Measurements from ENCODE around the gene KRTAP5-2.
"Not testable (repeated sequence)": the region's sequence is repeated elsewhere in the genome, so short reads cannot be mapped to it uniquely, and the experiment has no call there.

The KRTAP5-2 gene

DNA sequence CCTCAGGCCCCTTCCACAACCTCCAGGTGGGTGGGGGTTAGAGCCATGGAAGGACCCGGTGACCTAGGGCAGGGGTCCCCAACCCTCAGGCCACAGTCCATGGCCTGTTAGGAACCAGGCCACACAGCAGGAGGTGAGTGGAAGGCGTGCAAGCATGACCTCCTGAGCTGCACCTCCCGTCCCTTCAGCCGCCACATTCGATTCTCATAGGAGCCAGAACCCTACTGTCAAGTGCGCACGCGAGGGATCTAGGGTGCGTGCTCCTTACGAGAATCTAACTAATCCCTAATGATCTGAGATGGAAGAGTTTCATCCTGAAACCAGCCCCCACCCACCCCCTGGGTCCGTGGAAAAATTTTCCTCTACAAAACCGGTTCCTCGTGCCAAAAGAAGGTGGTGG lies 27.4 kb upstream of the KRTAP5-2 start:
- DNase-seq = no peak

DNA sequence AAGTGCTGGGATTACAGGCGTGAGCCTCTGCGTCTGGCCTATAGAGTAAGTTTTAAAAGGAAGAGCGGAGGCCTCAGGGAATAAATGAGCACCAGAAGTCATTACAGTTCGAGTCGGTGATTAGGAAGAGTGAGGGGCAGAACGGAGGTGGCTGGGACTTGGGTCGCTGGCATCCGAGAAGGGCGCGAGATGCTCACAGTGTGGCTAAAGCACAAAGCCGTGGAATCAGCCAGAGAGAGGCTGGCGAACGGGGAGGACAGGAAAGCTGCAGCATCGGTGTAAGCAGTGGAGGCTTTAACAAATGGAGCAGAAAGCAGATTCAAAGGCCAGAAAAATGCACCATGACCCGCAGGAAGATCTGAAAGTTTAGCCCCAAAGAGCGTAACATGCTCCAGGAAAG lies 26.5 kb upstream of the KRTAP5-2 start:
- no peak for DNase-seq

DNA sequence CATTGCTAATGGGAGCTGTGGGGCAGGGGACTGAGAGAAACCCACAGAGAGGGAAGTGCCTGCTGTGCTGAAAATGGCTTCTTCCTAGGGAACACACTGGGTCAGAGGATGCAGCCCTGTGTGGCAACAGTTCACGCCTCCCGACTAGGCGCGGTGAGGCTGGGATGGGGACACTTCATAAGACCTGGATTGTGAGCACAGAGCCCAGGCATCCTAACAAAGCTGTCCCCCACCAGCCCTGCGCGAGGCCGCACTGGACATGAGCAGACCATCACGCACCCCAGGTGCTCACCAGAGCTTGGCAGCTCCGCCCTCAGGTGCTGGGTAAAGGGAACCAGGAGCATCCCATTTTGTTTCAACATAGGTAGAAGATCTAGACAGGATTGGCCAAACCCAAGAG lies 25.6 kb upstream of the KRTAP5-2 start:
- DNase-seq = no peak

DNA sequence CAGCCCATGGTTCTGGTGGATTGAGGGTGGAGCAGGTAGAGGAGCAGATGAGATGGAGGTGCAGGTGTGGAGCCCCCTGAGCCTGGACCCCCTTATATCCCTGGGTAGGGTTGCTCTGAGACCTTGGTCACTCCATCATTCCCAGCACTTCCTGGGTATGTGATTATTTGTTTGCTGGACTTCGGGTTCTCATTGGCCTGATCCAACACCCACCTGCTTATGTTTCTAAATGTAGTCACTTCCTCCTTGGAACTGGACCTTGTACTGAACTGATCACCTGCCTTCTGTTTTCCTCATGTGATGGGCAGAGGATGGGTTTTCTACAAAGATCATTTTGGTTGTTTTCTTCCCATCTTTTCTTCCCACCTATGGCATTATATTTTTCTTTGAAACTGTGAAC lies 24.0 kb upstream of the KRTAP5-2 start, which contains the start of gene KRTAP5-4:
Gene KRTAP5-4 (minus strand): TSS at position 53 of the 400 bp plus-strand sequence. CDS start 45 bp downstream, at position 8.
- DNase-seq = no peak

DNA sequence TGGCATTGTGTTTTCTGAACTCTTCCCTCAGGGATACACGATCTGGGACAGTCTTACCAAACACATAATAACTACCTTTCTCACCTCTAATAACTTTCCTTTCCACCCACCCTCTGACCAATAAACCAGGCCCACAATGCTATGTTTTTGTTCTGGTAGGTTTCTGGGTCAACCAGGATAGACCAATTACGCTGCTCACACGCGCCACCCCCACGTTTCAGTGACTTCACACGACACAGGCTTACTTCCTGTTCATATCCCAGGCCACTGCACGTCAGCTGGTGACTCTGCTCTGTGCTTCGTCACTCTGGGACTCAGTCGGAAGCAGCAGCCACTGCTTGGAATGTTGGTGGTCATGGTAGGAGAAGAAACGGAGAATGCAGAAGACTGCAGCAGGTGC lies 21.4 kb upstream of the KRTAP5-2 start:
- peak; percentile 29 to 46 for DNase-seq

DNA sequence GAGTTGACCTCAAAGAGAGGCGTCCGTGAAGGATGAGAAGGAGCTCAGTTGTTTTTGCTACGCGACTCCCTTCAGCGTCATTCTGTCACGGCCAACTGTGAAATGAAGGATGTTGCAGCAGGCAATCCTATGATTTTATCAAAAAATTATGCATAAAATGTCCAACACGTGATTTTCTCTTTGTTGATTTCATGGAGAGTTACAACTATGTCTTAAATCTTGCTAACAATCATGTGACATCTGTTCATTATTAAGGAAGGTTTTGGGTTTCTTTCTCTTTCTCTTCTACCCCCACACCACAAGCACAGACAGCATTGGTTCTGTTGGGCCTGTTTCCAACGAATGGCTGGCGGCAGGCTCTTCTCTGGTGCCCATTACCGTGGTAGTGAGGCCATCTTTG lies 20.1 kb upstream of the KRTAP5-2 start:
- DNase-seq = no peak

DNA sequence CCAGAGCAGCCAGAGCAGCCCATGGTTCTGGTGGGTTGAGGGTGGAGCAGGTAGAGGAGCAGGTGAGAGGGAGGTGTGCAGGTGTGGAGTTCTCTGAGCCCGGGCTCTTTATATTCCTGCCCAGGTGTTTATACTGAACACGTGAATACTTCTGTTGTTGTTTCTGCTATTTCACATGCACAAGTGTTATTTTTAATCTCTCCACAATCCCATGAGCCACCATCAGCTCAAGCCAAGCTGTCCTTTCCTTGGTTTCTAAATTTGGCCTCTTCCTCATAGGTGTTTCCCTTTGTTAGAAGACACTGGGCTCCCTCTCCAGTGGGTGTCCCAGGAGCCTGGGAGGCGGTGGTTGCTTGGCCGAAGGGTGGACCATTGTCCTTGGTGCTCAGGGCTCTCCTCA lies 10.3 kb upstream of the KRTAP5-2 start, which contains the start of gene KRTAP5-3:
Gene KRTAP5-3 (minus strand): TSS at position 101 of the 400 bp plus-strand sequence. CDS start 78 bp downstream, at position 23.
- DNase-seq = no peak

DNA sequence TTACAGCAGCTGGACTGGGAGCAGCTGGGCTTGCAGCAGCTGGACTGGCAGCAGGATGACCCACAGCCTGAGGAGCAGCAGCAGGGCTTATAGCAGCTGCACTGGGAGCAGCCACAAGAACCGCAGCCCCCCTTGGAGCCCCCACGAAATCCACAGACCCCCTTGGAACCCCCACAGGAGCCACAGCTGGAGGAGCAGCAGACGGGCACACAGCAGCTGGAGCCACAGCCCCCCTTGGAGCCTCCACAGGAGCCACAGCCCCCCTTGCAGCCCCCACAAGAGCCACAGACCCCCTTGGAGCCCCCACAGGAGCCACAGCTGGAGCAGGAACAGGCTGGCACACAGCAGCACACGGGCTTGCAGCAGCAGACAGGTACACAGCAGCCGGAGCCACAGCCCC lies 9.8 kb upstream of the KRTAP5-2 start:
- DNase-seq = not testable (repeated sequence)

DNA sequence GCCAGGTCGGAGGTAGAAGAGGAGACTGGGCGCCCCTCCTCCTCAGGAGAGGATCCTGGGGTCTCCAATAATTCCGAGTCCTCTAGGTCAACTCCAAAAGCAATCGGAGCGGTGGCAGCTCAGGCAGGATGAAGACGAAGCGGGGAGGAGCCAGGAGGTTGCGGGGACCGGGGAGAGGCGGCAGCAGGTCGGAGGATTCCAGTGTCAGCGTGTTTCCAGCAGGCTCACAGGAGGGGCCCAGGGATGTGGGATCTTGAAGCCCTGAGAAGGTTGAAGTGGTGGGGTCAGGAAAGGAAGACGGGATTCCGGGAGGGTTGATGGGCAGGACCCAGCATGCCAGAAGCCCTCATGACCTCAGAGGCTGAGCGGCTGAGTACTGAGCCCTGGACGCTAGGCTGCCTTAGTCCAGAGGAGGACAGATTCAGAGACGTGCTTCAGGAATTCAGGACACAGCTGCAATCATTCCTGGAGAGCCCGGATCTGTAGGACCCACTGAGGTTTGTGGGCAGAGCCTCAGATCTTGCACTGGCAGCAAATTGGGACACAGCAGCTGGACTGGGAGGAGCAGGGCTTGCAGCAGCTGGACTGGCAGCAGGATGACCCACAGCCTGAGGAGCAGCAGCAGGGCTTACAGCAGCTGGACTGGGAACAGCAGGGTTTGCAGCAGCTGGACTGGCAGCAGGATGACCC lies 9.2 kb upstream of the KRTAP5-2 start:
- not testable (repeated sequence) for DNase-seq

DNA sequence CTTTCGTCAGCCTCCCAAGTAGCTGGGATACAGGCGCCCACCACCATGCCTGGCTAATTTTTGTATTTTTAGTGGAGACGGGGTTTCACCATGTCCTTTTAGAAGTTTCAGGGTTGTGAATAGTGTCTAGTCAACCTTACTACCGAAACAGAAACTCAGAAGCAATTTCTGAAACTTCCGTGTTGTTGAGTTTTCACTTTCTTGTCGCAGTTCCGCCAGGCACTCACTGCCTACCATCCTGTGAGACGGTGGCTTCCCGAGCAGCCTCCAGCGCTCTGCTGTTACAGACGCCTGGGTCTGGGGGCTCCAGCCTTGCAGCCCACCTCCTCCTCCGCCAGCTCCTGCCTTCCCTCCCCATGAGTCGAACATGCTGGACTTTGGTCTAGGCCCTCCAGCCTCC lies 7.8 kb upstream of the KRTAP5-2 start:
- peak in 1 of 2 donors; percentile 40 for DNase-seq

DNA sequence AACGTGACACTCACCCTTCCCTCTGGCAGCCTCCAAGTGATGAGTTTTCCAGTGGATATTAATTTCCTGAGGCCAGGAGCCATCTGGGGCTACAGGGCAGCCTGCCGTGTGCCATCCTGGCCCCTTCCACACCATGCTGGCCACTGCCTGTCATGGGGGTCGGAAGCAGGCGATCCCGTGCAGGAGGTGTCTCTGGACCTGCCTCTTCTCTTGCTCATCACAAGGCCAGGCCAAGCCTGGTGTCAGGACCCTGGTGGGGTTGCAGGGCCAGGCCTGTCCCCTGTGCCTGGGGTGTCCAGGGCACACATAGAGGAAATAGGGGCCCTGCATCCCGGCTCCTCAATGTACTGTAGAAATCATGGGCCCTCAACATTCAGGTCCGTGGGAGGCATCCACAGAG lies 6.6 kb upstream of the KRTAP5-2 start:
- no peak for DNase-seq

DNA sequence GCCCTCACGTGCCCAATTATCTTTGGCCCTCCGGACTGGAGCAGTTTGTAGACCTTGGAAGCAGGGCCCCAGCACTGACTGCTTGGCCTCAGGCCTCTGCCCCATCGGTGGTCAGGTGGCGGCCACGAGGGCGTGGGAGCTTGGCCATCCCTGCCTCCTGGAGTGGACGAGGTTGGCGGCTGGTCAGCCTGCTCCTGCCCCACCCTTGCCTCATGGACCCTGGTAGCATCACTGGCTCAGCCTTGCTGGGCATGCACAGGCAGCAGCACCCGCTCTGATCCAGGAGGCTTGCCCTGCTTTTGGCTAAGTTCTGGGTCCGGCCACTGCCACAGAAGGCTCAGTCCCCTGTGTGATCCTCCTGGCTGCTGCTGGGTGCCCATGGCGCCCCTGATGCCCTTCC lies 6.1 kb upstream of the KRTAP5-2 start:
- DNase-seq = no peak

DNA sequence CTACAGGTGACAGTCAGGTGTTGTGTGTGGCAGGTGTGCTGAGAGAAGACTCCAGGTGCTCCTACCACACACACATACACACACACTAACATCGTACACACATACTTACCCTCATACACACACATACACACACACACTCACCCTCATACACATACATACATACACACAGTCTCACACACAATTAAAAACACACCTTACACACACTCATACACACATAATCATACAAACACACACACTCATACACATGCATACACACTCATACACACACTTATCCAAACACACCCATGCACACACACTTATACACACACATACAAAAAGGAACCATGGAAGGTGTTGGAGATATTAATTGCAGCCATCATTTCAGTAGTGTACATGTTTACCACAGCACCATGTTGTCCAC lies 5.5 kb upstream of the KRTAP5-2 start:
- no peak for DNase-seq

DNA sequence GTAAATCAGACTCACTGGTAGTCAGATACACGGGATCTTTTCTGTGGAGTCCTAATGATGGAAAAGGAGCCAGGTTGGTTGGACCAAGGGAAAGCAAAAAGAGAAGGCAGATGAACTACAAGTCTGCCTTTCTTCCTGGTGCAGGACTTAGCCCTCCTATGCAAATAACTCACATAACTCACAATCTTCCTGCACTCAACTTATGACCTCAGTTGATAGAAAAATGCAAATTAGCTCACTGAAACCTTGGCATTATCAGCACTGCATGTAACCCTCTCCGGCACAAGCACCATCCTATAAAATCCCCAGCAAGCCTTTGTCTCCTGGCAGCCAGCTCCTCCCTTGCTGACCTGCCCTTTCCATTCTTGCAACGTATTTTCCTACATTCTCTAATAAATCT lies 3.6 kb upstream of the KRTAP5-2 start:
- DNase-seq = not testable (repeated sequence)

DNA sequence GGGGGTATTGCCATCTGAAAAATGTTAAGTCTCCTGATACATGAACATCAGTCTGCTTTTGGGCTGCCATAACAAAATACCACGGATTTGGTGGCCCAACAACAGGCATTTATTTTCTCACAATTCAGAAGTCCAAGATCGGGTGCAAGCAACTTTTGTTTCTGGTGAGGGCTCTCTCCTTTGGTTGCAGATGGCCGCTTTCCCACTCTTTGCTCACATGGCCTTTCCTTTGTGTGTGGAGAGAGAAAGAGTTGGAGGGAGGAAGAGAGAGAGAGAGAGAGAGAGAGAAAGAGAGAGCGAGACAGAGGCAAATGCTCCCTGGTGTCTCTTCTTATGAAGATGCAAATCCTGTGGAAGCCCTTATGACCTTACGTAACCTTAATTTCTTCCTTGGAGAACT lies 2.5 kb upstream of the KRTAP5-2 start:
- no peak for DNase-seq

DNA sequence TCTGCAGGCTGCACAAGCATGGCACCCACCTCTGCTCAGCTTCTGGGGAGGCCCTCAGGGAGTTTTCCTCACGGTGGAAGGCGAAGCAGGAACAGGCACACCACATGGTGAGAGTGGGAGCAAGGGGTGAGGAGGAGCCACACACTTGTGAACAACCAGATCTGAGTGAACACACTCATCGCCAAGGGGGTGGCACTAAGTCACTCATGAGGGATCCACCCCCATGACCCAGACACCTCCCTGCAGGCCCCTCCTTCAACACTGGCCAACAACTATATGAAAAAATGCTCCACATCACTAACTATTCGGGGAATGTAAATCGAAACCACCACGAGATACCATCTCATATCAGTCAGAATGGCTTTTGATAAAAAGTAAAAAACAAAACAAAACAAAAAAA lies 722 bp upstream of the KRTAP5-2 start:
- DNase-seq = peak in 1 of 2 donors; percentile 30

DNA sequence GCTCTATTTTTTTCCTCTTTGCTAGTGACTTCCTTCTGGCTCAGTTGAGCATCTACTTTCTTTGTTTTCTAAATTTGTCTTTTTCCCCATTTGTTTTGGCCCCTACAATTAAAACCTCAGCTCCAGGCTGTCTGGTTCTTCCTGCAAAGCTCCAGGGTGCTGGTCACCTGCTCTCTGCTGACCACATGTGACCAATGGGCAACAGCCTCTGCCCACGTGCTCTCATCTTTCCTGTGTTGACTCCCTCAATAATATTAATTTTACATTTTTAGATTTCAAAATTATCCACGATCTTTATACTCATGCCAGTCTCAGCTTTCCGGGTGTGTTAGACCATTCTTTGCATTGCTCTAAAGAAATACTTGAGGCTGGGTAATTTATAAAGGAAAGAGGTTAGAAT lies 312 bp upstream of the KRTAP5-2 start:
- DNase-seq = not testable (repeated sequence)

DNA sequence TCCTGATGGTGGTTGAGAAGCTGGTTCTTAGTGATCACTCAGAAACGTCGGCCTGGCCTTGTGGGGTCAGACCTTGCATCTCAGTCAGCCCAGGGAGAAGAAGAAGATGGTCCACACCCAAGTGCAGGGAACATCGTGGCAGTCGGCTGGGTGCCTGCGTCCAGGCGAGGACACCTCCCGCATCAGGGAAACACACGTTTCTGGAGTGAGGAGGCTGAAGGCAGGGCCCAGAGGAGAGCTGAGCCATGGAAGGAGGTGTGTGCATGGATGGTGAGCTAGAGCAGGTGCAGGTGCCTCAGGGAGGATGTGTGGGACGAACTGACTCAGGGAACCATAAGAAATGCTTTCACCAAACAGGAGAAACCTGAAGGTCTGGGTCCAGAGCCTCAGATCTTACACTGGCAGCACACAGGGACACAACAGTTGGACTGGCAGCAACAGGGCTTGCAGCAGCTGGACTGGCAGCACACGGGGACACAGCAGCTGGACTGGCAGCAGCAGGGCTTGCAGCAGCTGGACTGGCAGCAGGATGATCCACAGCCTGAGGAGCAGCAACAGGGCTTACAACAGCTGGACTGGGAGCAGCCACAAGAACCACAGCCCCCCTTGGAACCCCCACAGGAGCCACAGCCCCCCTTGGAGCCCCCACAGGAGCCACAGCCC lies 632 bp downstream of the KRTAP5-2 start:
- no peak for DNase-seq

DNA sequence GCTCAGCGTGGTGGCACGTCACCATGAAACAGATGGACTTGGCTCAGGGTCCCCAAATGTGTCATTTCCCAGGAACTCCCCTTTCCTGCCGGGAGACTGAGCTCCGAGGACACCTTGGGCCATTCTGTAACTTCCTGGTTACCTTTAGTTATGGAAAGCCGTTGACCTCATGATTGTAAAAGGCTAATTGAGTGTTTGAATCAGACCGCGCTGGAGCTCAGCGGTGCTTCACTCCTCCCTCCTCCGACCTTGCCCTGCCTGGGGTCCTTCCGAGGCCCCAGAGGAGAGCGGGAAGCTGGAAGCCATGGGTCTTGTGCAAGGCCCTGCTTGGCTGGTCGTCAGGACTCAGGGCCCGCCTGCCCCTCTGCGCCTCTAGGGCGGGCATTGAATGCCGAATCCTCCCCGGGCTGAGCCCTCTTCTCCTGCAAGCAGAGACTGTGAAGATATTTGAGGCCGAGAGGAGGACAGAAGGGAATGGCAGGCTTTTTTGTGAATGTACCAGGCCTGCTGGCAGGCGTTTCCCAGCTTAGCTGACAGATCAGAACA lies 1.4 kb downstream of the KRTAP5-2 start:
- not testable (repeated sequence) for DNase-seq

DNA sequence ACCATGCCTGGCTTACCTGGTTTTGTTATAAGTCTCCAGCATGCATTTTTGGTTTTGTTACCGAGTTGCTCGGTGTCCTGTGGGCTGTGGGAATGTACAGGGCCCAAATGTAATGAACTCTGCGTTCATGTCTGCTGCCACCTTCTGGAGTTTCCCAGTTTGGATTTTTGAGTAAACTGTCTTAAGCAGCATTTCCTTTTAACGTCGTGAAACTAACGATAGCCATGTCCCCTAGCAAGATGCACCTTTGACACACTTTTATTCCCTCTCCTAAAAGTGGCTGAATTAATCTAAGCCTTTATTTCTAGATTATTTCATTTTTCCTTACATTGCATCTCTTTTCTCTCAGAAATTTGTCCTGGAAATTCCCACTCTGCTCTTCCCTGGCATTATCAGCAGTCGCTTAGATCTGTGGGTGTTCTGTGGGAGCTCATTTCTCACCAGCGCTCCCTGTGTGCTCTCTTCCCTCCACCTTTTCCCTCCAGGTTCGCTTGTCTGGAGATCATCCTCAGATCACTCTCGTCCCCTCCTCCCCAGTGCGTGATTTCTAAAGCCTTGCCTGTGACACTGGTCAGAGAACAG lies 2.0 kb downstream of the KRTAP5-2 start:
- DNase-seq = not testable (repeated sequence)

DNA sequence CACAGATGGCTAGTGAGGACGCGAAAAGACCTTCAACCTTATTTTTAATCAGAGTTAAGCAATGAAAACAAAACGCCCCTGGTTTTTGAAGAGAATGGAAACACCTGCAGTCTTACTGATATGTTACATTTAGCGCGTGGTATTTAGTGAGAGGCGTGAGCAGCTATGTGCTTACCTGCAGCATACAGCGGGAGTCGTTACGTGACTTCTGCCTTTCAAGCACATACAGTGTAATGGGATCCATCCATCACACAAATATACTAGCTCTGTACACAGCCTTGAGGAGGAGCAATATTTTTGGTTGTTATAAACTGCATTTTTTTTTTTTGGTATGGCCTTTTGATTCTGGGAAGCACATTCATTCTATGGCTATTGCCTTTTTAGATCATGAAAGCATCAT lies 5.5 kb downstream of the KRTAP5-2 start:
- no peak for DNase-seq

DNA sequence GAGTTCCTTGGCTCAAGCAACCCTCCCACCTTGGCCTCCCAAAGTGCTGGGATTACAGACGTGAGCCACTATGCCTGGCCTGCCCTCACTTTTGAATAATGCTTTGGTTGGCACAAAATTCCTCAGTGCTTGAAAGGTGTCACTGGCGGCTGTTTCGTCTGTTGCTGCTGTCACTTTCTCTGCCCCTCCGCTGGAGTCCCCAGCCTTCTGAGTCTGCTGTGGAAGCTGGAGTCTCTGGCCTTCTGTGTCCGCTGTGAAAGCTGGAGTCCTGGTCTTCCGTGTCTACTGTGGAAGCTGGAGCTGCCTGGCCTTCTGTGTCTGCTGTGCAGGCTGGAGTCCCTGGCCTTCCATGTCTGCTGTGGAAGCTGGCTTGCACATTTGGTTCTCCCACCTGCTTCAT lies 8.1 kb downstream of the KRTAP5-2 start:
- DNase-seq = no peak

DNA sequence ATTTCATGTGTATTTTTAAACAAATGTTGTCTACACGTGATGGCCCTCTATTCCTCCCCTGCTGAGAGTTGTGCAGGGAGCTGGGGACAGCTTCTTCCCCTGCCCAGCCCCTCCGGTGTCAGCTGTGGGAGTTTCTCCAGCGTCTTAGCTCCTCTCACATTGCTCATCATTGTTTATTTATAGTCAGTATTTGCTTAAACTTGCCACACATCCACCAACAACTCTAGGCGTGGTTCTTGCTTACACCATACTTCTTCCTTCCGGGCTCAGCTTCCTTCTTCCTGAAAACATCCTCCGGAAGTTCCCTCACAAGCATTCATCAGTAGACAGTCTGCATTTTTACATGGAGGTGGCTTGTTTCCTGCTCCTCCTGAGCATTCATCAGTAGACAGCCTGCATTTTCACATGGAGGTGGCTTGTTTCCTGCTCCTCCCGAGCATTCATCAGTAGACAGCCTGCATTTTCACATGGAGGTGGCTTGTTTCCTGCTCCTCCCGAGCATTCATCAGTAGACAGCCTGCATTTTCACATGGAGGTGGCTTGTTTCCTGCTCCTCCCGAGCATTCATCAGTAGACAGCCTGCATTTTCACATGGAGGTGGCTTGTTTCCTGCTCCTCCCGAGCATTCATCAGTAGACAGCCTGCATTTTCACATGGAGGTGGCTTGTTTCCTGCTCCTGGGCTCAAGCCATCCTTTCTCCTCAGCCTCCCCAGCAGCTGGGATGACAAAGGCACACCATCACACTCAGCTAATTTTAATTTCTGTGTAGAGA lies 8.7 kb downstream of the KRTAP5-2 start:
- peak; percentile 51 to 66 for DNase-seq
